ENCODE measurements around the gene RGSL1. TPM values are rescaled to one million over a fixed set of nuclear protein-coding genes. Genes with fewer than 3 reads are reported as not detected.

RGSL1 gene
- total and polyA plus RNA-seq, 4 donors: 0.07 to 0.50 (median 0.31) TPM; not detected in 1

GRCh38 chr1:182608845-182609610 is 159.1 kb downstream of the RGSL1 start:
- H3K27ac ChIP-seq (ENCODE audit: low read depth in 1 of 2, low read length in 2 of 2): peak overlapping the region in 1 of 2 donors; percentile 43
- 86% methylated on average over 9 of the region's 9 CpGs for WGBS
- H3K4me3 ChIP-seq (ENCODE audit: low read depth in 1 of 3, low read length in 3 of 3): no peak overlapping the region
- no peaks in the 10 kb centered on the region for H3K36me3 ChIP-seq (ENCODE audit: control insufficient read depth in 4 of 4, insufficient read depth in 3 of 4, low read depth in 1 of 4, low read length in 3 of 4)
- DNase-seq (ENCODE audit: low spot score): no peak
- TF ChIP-seq FOXA1 (IDR thresholded peaks at IDR 0.05) (no peak), EGR1 (IDR thresholded peaks at IDR 0.05; ENCODE audit: low read depth in 2 of 2) (no peak)
- peaks cover 1 to 6% (median 5%) of the 10 kb centered on the region in 4 donors for H3K4me1 ChIP-seq (ENCODE audit: control insufficient read depth in 4 of 4, insufficient read depth in 4 of 4, low read length in 3 of 4)
- H3K9ac ChIP-seq (ENCODE audit: low read depth in 1 of 2, low read length in 2 of 2): no peak overlapping the region
- H3K27me3 ChIP-seq (ENCODE audit: control insufficient read depth in 4 of 4, insufficient read depth in 4 of 4, low read length in 3 of 4): no peaks in the 10 kb centered on the region
- no peaks in the 10 kb centered on the region for H3K9me3 ChIP-seq (ENCODE audit: control insufficient read depth in 4 of 4, low read length in 3 of 4)

Small RNAs within 50 kb of the gene (small RNA-seq; reads per million reads assigned to genes)
- gene RF00017: not detected

Other genes starting within 250 kb of the RGSL1 start
- 1,000 to 10,000 TPM in 1 of 2 donors, 100 to 1,000 TPM in 1; 830 to 1,177 TPM for gene GLUL, start 58.4 kb upstream of the RGSL1 start, total RNA-seq
- 100 to 1,000 TPM; 306 to 616 TPM for gene GLUL, start 58.4 kb upstream of the RGSL1 start, polyA plus RNA-seq
- gene TEDDM1, start 49.5 kb upstream of the RGSL1 start, total RNA-seq: not detected
- under 1 TPM in 1 of 2 donors, not detected in 1; 0.08 TPM for gene TEDDM1, start 49.5 kb upstream of the RGSL1 start, polyA plus RNA-seq
- gene RNASEL, start 139.1 kb downstream of the RGSL1 start, total RNA-seq: 1 to 10 TPM; 3.3 to 3.9 TPM
- 1 to 10 TPM; 1.3 to 1.4 TPM for gene RNASEL, start 139.1 kb downstream of the RGSL1 start, polyA plus RNA-seq
- gene RGS16, start 154.2 kb downstream of the RGSL1 start, total RNA-seq: 1 to 10 TPM in 1 of 2 donors, under 1 TPM in 1; 0.59 to 2.7 TPM
- gene RGS16, start 154.2 kb downstream of the RGSL1 start, polyA plus RNA-seq: 1 to 10 TPM in 1 of 2 donors, under 1 TPM in 1; 0.54 to 1.1 TPM
- gene RGS8, start 234.4 kb downstream of the RGSL1 start, total RNA-seq: under 1 TPM in 1 of 2 donors, not detected in 1; 0.05 TPM
- not detected for gene RGS8, start 234.4 kb downstream of the RGSL1 start, polyA plus RNA-seq